KMS-11 (cell line): ENCODE results near the gene UBAP2.

Experiments
- H2AFZ ChIP-seq: fragments of 200-600 bp; sonication (generic); 2 replicates; pipeline ENCODE4 v1.6.1; 2016; ENCODE audit warnings: antibody characterized with exemption, mixed run types, low read depth
- H3K27ac ChIP-seq: fragments of 200-600 bp; sonication (generic); 2 replicates; pipeline ENCODE4 v1.6.1; 2016; ENCODE audit warnings: mild to moderate bottlenecking, mixed run types
- H3K27me3 ChIP-seq: fragments of 200-600 bp; sonication (generic); 2 replicates; pipeline ENCODE4 v1.6.1; 2017; ENCODE audit warnings: mild to moderate bottlenecking, low read depth, mixed run types, moderate library complexity; ENCODE audit not compliant: insufficient read depth
- H3K36me3 ChIP-seq: fragments of 200-600 bp; sonication (generic); 2 replicates; pipeline ENCODE4 v1.6.1; 2017; ENCODE audit warnings: mild to moderate bottlenecking, mixed run types; ENCODE audit not compliant: insufficient read depth
- H3K4me1 ChIP-seq: fragments of 200-600 bp; sonication (generic); 2 replicates; pipeline ENCODE4 v1.6.1; 2016; ENCODE audit warnings: mild to moderate bottlenecking, low read depth, mixed run types; ENCODE audit not compliant: poor library complexity, severe bottlenecking
- H3K4me2 ChIP-seq: fragments of 200-600 bp; sonication (generic); 2 replicates; pipeline ENCODE4 v1.7.0; 2016; ENCODE audit warnings: mild to moderate bottlenecking, mixed run types
- H3K4me3 ChIP-seq: fragments of 200-600 bp; sonication (generic); IDR thresholded peaks from 2 replicates; pipeline ENCODE4 v1.6.1; 2017; ENCODE audit warnings: low read depth, low read length, mixed read lengths; ENCODE audit not compliant: insufficient read depth
- H3K79me2 ChIP-seq: fragments of 200-600 bp; sonication (generic); 2 replicates; pipeline ENCODE4 v1.6.1; 2016; ENCODE audit warnings: low read depth, mixed run types; ENCODE audit not compliant: insufficient read depth
- H3K9ac ChIP-seq: fragments of 200-600 bp; sonication (generic); 2 replicates; pipeline ENCODE4 v1.6.1; 2016; ENCODE audit warnings: mild to moderate bottlenecking, mixed run types
- H4K20me1 ChIP-seq: fragments of 200-600 bp; sonication (generic); 2 replicates; pipeline ENCODE4 v1.6.1; 2016; ENCODE audit warnings: mild to moderate bottlenecking, mixed run types; ENCODE audit not compliant: insufficient read depth
- CTCF ChIP-seq: fragments of 200-600 bp; sonication (generic); conservative IDR thresholded peaks from 2 replicates; pipeline ENCODE4 v1.6.1; 2017; ENCODE audit warnings: low read depth, mild to moderate bottlenecking, antibody characterized with exemption, low read length, moderate library complexity, mixed read lengths

Gene UBAP2

DNA sequence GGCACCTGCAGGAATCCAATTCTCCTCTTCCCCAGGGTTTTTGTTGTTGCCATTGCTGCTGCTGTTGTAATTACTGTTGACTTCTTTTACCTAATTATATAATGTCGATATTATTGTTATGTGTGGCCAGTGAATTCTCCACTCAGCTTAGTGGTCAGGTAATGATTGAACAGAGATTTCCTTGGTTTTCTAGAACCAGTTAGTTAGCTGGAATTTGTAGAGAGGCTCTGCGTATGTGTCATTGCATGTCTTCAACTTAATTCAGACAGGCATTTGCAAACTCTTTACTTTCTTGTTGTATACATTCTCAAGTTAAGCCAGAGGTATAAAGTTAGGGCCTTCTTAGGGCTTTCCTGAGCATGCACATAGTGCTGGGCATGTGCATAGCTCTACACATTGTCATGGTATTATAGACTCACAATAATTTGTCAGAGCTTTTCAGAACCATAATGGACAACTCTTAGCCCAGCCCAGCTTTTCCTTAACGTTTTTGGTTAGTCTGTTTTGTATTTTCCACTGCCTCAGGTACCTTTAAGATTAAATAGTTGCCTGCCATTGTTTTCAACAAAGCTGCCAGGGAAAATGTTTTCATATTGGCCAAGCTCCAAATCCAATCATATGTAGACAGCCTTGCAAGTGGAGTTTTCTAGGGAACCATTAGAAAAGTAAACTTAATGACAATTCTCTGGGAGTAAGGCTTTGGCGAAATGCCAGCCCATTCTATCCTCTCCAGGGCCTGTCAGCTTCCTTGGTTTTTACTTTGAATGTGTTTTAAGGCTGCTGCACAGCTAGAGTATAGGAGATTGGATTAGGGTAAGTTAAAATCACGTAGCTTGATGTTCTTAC lies 163.6 kb downstream of the UBAP2 start:
- Histone ChIP-seq H3K4me1 (peaks cover 24% of the 10 kb centered on the region), H3K27me3 (no peaks in the 10 kb centered on the region), H3K79me2 (peaks cover 55% of the 10 kb centered on the region), H4K20me1 (no peaks in the 10 kb centered on the region; the same call in 1 of the 2 replicates), H3K27ac (no peak overlapping the region), H2AFZ (no peak overlapping the region), H3K36me3 (no peaks in the 10 kb centered on the region), H3K9ac (no peak overlapping the region), H3K4me2 (no peak overlapping the region), H3K4me3 (no peak overlapping the region)
- no peak for TF ChIP-seq CTCF

- Histone ChIP-seq H3K27ac (no peak overlapping the region), H3K4me1 (peaks cover 40% of the 10 kb centered on the region)
Observed at GRCh38 chr9:33881635-33882034, 167.1 kb downstream of the UBAP2 start.

DNA sequence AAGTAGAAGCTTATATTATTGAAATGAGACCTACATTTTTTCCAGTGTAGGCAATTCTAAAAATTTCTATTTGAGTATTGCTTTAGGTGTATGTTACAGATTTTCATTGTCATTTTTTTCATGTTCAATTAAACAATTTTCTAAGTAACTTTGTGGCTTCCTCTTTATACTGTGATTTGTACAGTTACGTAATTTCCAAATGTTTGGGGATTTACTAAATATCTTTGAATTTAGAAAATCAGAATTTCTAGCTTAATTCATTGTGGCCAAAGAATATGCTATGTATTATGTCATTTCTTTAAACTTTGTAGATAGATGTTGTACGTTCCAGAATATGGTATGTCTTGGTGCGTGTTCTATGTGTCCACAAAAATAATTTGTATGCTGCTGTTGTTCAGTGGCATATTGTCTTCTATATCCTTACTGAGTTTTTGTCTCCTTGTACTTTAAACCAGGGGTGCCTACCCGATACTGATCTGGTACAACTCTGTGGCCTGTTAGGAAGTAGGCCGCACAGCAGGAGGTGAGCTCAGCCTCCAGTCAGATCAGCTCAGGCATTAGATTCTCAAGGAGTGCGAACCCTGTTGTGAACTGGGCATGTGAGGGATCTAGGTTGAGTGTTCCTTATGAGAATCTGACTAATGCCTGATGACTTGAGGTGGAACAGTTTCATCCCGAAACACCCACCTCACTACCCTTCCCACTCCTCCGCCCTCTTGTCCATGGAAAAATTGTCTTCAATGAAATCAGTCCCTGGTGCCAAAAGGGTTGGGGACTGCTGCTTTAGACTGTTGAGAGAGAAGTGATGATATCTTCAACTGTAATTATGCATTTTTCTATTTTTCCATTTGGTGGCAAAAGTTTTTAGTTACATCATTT lies 168.2 kb downstream of the UBAP2 start:
- Histone ChIP-seq H3K4me2 (no peak overlapping the region), H3K79me2 (peaks cover 78% of the 10 kb centered on the region), H3K4me3 (no peak overlapping the region), H3K9ac (no peak overlapping the region), H3K36me3 (no peaks in the 10 kb centered on the region), H3K27ac (no peak overlapping the region), H3K27me3 (no peaks in the 10 kb centered on the region), H3K4me1 (peaks cover 40% of the 10 kb centered on the region), H4K20me1 (no peaks in the 10 kb centered on the region; the same call in 1 of the 2 replicates), H2AFZ (no peak overlapping the region)
- no peak for TF ChIP-seq CTCF

More at GRCh38 chr9:33881635-33882034, 167.1 kb downstream of the UBAP2 start:
- no peak for TF ChIP-seq CTCF
- H3K36me3 ChIP-seq, result no peaks in the 10 kb centered on the region
- H3K4me2 ChIP-seq, result no peak overlapping the region
- H2AFZ ChIP-seq, result no peak overlapping the region
- H3K79me2 ChIP-seq, result peaks cover 76% of the 10 kb centered on the region
- no peak overlapping the region for H3K9ac ChIP-seq
- no peak overlapping the region for H3K4me3 ChIP-seq
- no peaks in the 10 kb centered on the region; the same call in 1 of the 2 replicates for H4K20me1 ChIP-seq
- no peaks in the 10 kb centered on the region for H3K27me3 ChIP-seq

GRCh38 chr9:33878691-33879366 lies 169.9 kb downstream of the UBAP2 start:
- H3K27me3 ChIP-seq, result no peaks in the 10 kb centered on the region
- H2AFZ ChIP-seq, result no peak overlapping the region
- no peak overlapping the region for H3K4me3 ChIP-seq
- no peaks in the 10 kb centered on the region for H3K36me3 ChIP-seq
- H3K4me1 ChIP-seq, result peaks cover 40% of the 10 kb centered on the region
- no peaks in the 10 kb centered on the region; the same call in 1 of the 2 replicates for H4K20me1 ChIP-seq
- TF ChIP-seq CTCF, result no peak
- H3K9ac ChIP-seq, result no peak overlapping the region
- peaks cover 75% of the 10 kb centered on the region for H3K79me2 ChIP-seq
- no peak overlapping the region for H3K4me2 ChIP-seq
- no peak overlapping the region for H3K27ac ChIP-seq
